Ishikawa (cell line): ENCODE measurements around the gene IKBIP.

Experiments
- CEBPB ChIP-seq: IDR thresholded peaks from 2 replicates; pipeline ENCODE4 v1.6.1; 2012
- CREB1 ChIP-seq: IDR thresholded peaks from 2 replicates; pipeline ENCODE4 v1.6.1; 2012; ENCODE audit warnings: low read depth
- EGR1 ChIP-seq: IDR thresholded peaks from 2 replicates; pipeline ENCODE4 v1.6.1; 2012
- EP300 ChIP-seq: IDR thresholded peaks from 2 replicates; pipeline ENCODE4 v1.6.1; 2012; ENCODE audit warnings: borderline replicate concordance
- FOXM1 ChIP-seq: IDR thresholded peaks from 2 replicates; pipeline ENCODE4 v1.6.1; 2012; ENCODE audit warnings: low read depth, borderline replicate concordance
- NFIC ChIP-seq: IDR thresholded peaks from 2 replicates; pipeline ENCODE4 v1.6.1; 2012
- RAD21 ChIP-seq: IDR thresholded peaks from 2 replicates; pipeline ENCODE4 v1.6.1; 2012; ENCODE audit warnings: low read depth
- TAF1 ChIP-seq: IDR thresholded peaks from 2 replicates; pipeline ENCODE4 v1.6.1; 2012; ENCODE audit warnings: low read depth, mild to moderate bottlenecking
- TCF12 ChIP-seq: IDR thresholded peaks from 2 replicates; pipeline ENCODE4 v1.6.1; 2012; ENCODE audit warnings: low read depth
- TEAD4 ChIP-seq: IDR thresholded peaks from 2 replicates; pipeline ENCODE4 v1.6.1; 2012
- YY1 ChIP-seq: IDR thresholded peaks from 2 replicates; pipeline ENCODE4 v1.6.1; 2012; ENCODE audit warnings: low read depth
- ZBTB7A ChIP-seq: IDR thresholded peaks from 2 replicates; pipeline ENCODE4 v1.6.1; 2012; ENCODE audit warnings: low read depth
- TF ChIP-seq, protein P1 (sequence below): IDR thresholded peaks from 2 replicates; pipeline ENCODE4 v1.6.1; 2012; ENCODE audit warnings: low read depth, mild to moderate bottlenecking
- TF ChIP-seq, protein P2 (sequence below): IDR thresholded peaks from 2 replicates; pipeline ENCODE4 v1.6.1; 2012
- TF ChIP-seq, protein P3 (sequence below): IDR thresholded peaks from 2 replicates; pipeline ENCODE4 v1.6.1; 2012

IKBIP gene

DNA sequence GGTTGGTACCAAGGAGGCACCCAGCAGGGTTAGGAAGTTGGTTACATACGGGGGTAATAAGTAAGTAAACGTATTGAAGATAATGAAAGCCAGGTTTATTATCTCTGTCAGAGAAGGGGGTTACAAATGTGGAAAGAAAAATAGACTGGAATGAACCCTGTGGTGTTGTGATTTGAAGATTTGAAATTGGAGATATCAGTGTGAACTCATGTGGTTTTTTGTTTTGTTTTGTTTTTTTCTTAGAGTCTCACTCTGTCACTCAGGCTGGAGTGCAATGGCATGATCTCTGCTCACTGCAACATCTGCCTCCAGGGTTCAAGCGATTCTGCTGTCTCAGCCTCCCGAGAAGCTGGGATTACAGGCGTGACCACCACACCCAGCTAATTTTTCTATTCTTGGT, 65.2 kb downstream of the IKBIP start:
- TF ChIP-seq, protein P1, sequence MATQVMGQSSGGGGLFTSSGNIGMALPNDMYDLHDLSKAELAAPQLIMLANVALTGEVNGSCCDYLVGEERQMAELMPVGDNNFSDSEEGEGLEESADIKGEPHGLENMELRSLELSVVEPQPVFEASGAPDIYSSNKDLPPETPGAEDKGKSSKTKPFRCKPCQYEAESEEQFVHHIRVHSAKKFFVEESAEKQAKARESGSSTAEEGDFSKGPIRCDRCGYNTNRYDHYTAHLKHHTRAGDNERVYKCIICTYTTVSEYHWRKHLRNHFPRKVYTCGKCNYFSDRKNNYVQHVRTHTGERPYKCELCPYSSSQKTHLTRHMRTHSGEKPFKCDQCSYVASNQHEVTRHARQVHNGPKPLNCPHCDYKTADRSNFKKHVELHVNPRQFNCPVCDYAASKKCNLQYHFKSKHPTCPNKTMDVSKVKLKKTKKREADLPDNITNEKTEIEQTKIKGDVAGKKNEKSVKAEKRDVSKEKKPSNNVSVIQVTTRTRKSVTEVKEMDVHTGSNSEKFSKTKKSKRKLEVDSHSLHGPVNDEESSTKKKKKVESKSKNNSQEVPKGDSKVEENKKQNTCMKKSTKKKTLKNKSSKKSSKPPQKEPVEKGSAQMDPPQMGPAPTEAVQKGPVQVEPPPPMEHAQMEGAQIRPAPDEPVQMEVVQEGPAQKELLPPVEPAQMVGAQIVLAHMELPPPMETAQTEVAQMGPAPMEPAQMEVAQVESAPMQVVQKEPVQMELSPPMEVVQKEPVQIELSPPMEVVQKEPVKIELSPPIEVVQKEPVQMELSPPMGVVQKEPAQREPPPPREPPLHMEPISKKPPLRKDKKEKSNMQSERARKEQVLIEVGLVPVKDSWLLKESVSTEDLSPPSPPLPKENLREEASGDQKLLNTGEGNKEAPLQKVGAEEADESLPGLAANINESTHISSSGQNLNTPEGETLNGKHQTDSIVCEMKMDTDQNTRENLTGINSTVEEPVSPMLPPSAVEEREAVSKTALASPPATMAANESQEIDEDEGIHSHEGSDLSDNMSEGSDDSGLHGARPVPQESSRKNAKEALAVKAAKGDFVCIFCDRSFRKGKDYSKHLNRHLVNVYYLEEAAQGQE = no peak
- TF ChIP-seq RAD21 (no peak), EGR1 (no peak), CREB1 (no peak)

DNA sequence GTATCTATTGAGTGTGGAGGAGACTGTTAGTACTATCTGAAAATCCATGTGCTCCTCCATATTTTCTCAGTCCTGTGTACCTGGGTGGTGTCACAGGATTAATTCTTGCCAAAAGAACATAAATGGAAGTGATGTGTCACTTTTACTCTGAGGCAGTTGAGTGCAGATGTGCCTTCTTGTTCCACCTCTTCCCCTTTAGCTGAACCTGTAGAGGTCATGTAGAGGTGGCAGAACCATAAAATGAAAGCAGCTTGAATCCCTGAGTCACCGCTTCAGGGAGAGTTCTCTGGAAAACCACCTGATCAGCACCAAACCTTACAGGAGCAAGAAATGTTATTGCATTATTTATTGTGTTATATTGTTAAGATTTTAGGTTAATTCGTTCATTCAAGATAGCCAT, 65.8 kb downstream of the IKBIP start:
- TF ChIP-seq FOXM1 (no peak), EP300 (no peak), TAF1 (no peak), TCF12 (no peak), TEAD4 (no peak), ZBTB7A (no peak), YY1 (no peak), NFIC (no peak), CEBPB (no peak), RAD21 (no peak), EGR1 (no peak), CREB1 (no peak)
- TF ChIP-seq, protein P1 = no peak
- TF ChIP-seq, protein P2, sequence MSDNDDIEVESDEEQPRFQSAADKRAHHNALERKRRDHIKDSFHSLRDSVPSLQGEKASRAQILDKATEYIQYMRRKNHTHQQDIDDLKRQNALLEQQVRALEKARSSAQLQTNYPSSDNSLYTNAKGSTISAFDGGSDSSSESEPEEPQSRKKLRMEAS = no peak
- TF ChIP-seq, protein P3, sequence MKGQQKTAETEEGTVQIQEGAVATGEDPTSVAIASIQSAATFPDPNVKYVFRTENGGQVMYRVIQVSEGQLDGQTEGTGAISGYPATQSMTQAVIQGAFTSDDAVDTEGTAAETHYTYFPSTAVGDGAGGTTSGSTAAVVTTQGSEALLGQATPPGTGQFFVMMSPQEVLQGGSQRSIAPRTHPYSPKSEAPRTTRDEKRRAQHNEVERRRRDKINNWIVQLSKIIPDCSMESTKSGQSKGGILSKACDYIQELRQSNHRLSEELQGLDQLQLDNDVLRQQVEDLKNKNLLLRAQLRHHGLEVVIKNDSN = no peak

DNA sequence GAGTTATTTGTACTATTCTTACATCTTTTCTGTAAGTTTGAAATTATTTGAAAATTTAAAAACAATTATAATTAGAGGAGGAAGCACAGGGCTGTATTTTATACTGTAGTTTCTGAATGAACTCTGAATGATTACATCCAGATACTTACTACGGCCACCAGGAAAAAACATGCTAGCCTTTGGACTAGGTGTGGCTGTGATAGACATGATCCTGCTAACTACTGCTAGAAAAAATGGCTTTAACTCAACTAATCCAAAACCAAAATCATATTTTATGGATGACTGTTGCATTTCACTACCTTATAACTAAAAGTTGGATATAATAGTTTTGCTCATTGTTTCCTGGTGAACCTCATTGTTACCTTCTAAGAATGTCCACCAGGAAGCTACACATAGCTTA, 66.2 kb downstream of the IKBIP start:
- no peak for TF ChIP-seq EGR1
- TF ChIP-seq EP300 = no peak

DNA sequence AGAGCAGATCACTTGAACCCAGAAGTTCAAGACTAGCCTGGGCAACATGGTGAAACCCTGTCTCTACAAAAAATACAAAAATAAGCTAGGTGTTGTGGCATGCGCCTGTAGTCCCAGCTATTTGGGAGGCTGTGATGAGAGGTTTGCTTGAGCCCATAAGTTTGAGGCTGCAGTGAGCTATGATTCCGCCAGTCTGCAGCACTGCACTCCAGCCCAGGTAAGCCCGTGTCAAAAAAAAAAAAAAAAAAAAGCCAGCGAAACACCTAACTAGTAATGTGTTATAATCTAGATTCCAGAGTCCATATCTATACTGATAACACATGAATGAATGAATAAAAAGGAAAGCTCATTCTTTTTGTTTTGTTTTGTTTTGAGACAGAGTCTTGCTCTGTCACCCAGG, 69.6 kb downstream of the IKBIP start:
- TF ChIP-seq, protein P2 = no peak
- TF ChIP-seq CREB1 (no peak), EGR1 (no peak), ZBTB7A (no peak), YY1 (no peak), RAD21 (no peak), TCF12 (no peak), TEAD4 (no peak), EP300 (no peak)
- TF ChIP-seq, protein P1 = no peak
- TF ChIP-seq, protein P3 = no peak
